Smooth muscle cell (in vitro differentiated cells): ENCODE measurements around the gene PLK5. TPM values are rescaled to one million over a fixed set of nuclear protein-coding genes. Genes with fewer than 3 reads are reported as not detected.
"Not testable (repeated sequence)": the region's sequence is repeated elsewhere in the genome, so short reads cannot be mapped to it uniquely, and the experiment has no call there.

Source experiments
- DNase-seq: peaks from one replicate; lab custom pipeline; 2025; ENCODE audit not compliant: unreplicated experiment; lab: John Stamatoyannopoulos, UW
- H2AFZ ChIP-seq: fragments of 200-600 bp; sonication (generic); 2 replicates; pipeline ENCODE4 v1.6.0; 2016; ENCODE audit warnings: antibody characterized with exemption, low read depth, mild to moderate bottlenecking
- H3F3A ChIP-seq: fragments of 200-600 bp; sonication (generic); 2 replicates; pipeline ENCODE4 v1.6.0; 2017; ENCODE audit warnings: antibody characterized with exemption, low read depth
- H3K27ac ChIP-seq: fragments of 200-600 bp; sonication (generic); 2 replicates; pipeline ENCODE4 v1.5.1; 2016; ENCODE audit warnings: low read depth, mild to moderate bottlenecking
- H3K27me3 ChIP-seq: fragments of 200-600 bp; sonication (generic); 2 replicates; pipeline ENCODE4 v1.6.1; 2016; ENCODE audit warnings: low read depth, mild to moderate bottlenecking
- H3K36me3 ChIP-seq: fragments of 200-600 bp; sonication (generic); 2 replicates; pipeline ENCODE4 v1.5.1; 2016; ENCODE audit warnings: low read depth
- H3K4me1 ChIP-seq: fragments of 200-600 bp; sonication (generic); 2 replicates; pipeline ENCODE4 v1.5.1; 2016; ENCODE audit warnings: low read depth
- H3K4me2 ChIP-seq: fragments of 200-600 bp; sonication (generic); 2 replicates; pipeline ENCODE4 v1.6.0; 2016; ENCODE audit warnings: mild to moderate bottlenecking
- H3K4me3 ChIP-seq: fragments of 200-600 bp; sonication (generic); 2 replicates; pipeline ENCODE4 v1.5.1; 2016; ENCODE audit warnings: mild to moderate bottlenecking
- H3K79me2 ChIP-seq: fragments of 200-600 bp; sonication (generic); 2 replicates; pipeline ENCODE4 v1.6.0; 2016; ENCODE audit warnings: low read depth, mild to moderate bottlenecking
- H3K9ac ChIP-seq: fragments of 200-600 bp; sonication (generic); 2 replicates; pipeline ENCODE4 v1.6.0; 2016; ENCODE audit warnings: low read depth
- H3K9me3 ChIP-seq: fragments of 200-600 bp; sonication (generic); replicated peaks from 2 replicates; pipeline ENCODE4 v1.5.1; 2016; ENCODE audit warnings: low read depth
- H4K20me1 ChIP-seq: fragments of 200-600 bp; sonication (generic); 2 replicates; pipeline ENCODE4 v1.6.0; 2016; ENCODE audit warnings: low read depth
- WGBS: methylation state at CpG from one replicate; pipeline ENCODE4 v1.1.7; 2016; ENCODE audit warnings: low lambda C conversion rate; 5-methylcytosine and 5-hydroxymethylcytosine counted together
- polyA plus RNA-seq: library from polyadenylated mRNA; unstranded; fragments of >200 nt; fragmentation: Nextera tagmentation; extraction: Ambion mirVana; gene quantifications from 2 replicates; pipeline ENCODE4 v1.2.1, GENCODE V29; 2016
- total RNA-seq: library from RNA; depleted of rRNA; stranded (reverse); fragments of >200 nt; gene quantifications from 2 replicates; pipeline ENCODE4 v1.2.3, GENCODE V29; 2014
- TF ChIP-seq, protein P1 (sequence below): fragments of 200-600 bp; sonication (generic); IDR thresholded peaks from 2 replicates; pipeline ENCODE4 v1.5.1; 2017; ENCODE audit warnings: borderline replicate concordance, mild to moderate bottlenecking, antibody characterized with exemption; ENCODE audit not compliant: insufficient read depth, poor library complexity, severe bottlenecking

PLK5 gene, protein sequence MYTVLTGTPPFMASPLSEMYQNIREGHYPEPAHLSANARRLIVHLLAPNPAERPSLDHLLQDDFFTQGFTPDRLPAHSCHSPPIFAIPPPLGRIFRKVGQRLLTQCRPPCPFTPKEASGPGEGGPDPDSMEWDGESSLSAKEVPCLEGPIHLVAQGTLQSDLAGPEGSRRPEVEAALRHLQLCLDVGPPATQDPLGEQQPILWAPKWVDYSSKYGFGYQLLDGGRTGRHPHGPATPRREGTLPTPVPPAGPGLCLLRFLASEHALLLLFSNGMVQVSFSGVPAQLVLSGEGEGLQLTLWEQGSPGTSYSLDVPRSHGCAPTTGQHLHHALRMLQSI
- total RNA-seq, result not detected in 2 replicates
- polyA plus RNA-seq, result 0.60 TPM in 1 of 2 replicates, not detected in the other

DNA sequence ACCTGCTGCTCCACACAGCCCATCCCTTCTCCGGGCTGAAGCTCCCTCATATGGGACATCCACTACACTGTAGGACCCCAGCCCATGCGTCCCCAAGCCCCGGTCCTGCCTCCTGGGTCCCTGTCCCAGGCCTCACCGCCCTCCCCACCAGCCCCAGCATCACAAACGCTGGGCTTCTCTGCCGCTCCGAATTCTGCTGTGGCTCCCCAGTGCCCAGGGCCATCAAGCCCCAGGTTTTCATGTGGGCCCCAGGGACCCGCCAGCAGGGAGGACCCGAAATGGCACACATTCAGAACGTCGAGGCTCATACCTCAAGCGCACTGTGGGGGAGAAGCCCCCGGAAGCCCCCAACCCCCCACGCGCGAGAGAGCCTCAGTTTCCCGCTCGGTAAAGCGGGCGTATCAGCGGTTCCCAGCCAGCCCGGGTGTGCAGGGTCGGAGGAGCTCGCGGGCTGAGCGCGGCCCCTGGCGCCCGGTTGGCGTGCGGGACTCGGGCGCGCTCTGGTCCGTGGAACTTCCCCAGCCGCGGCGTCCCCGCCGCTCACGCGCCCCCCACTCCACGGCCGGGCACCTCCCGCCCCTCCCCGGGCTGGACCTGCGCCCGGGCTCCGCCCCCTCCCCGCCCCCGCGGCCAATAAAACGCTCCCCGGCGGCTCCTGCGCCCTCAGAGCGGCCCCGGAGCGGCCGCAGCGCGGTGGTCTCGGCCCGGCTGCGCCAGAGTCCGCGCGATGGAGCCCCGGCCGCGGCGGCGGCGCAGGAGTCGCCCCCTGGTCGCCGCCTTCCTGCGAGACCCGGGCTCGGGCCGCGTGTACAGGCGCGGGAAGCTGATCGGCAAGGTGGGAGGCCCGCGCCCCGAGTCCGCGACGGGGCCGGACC is at the start of gene PLK5:
Gene PLK5 (plus strand): TSS at position 666 of the 875 bp plus-strand sequence. CDS start 2,920 bp downstream, outside the sequence.
- TF ChIP-seq, protein P1, sequence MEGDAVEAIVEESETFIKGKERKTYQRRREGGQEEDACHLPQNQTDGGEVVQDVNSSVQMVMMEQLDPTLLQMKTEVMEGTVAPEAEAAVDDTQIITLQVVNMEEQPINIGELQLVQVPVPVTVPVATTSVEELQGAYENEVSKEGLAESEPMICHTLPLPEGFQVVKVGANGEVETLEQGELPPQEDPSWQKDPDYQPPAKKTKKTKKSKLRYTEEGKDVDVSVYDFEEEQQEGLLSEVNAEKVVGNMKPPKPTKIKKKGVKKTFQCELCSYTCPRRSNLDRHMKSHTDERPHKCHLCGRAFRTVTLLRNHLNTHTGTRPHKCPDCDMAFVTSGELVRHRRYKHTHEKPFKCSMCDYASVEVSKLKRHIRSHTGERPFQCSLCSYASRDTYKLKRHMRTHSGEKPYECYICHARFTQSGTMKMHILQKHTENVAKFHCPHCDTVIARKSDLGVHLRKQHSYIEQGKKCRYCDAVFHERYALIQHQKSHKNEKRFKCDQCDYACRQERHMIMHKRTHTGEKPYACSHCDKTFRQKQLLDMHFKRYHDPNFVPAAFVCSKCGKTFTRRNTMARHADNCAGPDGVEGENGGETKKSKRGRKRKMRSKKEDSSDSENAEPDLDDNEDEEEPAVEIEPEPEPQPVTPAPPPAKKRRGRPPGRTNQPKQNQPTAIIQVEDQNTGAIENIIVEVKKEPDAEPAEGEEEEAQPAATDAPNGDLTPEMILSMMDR, result no peak
- no peaks in the 10 kb centered on the region for H3F3A ChIP-seq
- H3K9me3 ChIP-seq, result no peaks in the 10 kb centered on the region
- H3K4me2 ChIP-seq, result peak within 1 kb of the TSS; percentile 76
- no peaks in the 10 kb centered on the region for H4K20me1 ChIP-seq
- 35% methylated on average over 23 of the region's 92 CpGs for WGBS
- no peak within 1 kb of the TSS for H3K27ac ChIP-seq
- H3K79me2 ChIP-seq, result no peaks in the 10 kb centered on the region
- H3K4me3 ChIP-seq, result peak within 1 kb of the TSS; percentile 29
- no peaks in the 10 kb centered on the region for H3K36me3 ChIP-seq
- DNase-seq, result no peak
- H3K9ac ChIP-seq, result no peak within 1 kb of the TSS
- peaks cover 36% of the 10 kb centered on the region for H3K27me3 ChIP-seq
- H2AFZ ChIP-seq, result no peak within 1 kb of the TSS
- no peaks in the 10 kb centered on the region for H3K4me1 ChIP-seq

DNA sequence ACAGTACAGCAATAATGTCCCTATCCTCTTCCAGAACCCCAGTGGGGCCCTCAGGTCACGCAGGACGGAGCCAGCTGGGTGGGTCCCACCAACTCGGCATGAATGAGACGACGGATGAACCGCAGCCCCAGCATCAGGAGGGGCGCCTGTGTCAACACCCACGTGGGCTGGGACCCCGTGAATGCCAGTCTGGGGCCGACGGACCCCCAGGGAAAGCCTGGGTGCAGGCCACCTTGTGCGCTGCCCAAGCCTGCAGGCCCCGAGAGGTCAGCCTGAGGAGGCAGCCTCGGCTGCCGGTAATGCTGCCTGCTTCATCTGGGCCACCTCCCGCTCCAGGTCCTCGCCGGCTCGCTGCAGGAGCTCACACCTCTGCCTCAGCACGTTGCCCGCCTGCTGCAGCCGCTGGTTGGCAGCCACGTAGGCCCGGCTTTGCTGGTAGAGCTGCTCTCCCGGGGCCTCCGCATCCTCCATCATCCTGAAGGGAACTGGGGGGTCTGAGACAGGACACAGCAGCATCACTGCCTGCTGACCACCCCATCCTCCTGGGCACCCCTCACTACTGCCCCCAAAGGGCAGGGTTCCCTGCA is 49.0 kb upstream of the PLK5 start:
- Histone ChIP-seq H3K4me1 (peaks cover 9% of the 10 kb centered on the region), H3K27ac (no peak overlapping the region), H3K4me2 (no peak overlapping the region), H4K20me1 (peaks cover 88% of the 10 kb centered on the region), H3K4me3 (no peak overlapping the region), H3K79me2 (peaks cover 19% of the 10 kb centered on the region), H3K9ac (no peak overlapping the region), H2AFZ (no peak overlapping the region), H3K27me3 (peaks cover 41% of the 10 kb centered on the region), H3K9me3 (no peaks in the 10 kb centered on the region), H3K36me3 (no peaks in the 10 kb centered on the region), H3F3A (no peaks in the 10 kb centered on the region)
- no peak for DNase-seq
- 96% methylated on average over 26 of the region's 26 CpGs for WGBS
- TF ChIP-seq, protein P1, result no peak

DNA sequence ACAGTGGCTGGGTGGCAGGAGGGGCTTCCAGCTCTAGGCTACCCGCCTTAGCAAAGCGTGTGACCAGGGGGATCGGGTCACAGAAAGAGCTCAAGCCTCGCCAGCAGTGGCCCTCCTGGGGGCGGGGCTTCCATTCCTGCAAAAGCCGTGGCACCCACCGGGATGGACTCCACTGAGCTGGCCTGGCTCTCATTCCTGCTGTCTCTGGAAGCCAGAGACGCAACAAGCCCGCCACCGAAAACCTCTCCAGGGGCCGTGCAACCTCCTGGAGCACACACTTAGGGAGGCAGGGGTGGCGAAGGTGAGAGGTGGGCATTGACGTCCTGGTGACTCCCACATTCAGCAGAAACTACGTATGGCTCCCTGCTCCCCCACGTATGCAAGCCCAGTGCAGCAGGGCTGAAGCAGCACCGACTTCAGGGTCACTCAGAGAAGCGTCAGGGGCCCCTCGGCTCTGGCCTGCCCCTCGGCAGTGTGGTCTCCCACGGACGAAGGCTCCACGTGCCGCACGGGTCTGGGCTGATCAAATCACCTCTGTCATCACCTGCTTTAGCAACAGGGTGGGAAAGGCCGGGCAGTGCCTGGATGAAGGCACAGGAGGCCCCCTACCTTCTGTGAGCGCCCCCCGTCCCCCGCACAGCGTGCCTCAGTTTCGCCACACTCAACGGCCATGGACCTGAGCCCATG is 48.0 kb upstream of the PLK5 start:
- WGBS, result 96% methylated on average over 28 of the region's 31 CpGs
- H3K36me3 ChIP-seq, result no peaks in the 10 kb centered on the region
- H4K20me1 ChIP-seq, result peaks cover 77% of the 10 kb centered on the region
- no peak overlapping the region for H3K27ac ChIP-seq
- H3F3A ChIP-seq, result no peaks in the 10 kb centered on the region
- peaks cover 30% of the 10 kb centered on the region for H3K27me3 ChIP-seq
- H3K4me2 ChIP-seq, result no peak overlapping the region
- no peak overlapping the region for H2AFZ ChIP-seq
- H3K79me2 ChIP-seq, result peaks cover 19% of the 10 kb centered on the region
- TF ChIP-seq, protein P1, result no peak
- peaks cover 4% of the 10 kb centered on the region for H3K4me1 ChIP-seq
- DNase-seq, result no peak
- no peak overlapping the region for H3K9ac ChIP-seq
- H3K4me3 ChIP-seq, result no peak overlapping the region
- H3K9me3 ChIP-seq, result no peaks in the 10 kb centered on the region

DNA sequence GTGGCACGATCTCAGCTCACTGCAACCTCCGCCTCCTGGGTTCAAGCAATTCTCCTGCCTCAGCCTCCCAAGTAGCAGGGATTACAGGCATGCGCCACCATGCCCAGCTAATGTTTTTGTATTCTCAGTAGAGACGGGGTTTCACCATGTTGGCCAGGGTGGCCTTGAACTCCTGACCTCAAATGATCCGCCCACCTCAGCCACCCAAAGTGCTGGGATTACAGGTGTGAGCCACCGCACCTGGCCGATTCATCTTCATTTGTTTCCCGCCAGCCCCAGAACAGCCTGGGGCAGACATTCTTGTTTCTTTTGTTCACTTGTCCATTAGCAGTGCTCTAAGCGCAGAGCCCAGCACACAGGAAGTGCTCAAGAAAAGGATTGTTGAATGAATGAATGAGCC is 46.8 kb upstream of the PLK5 start:
- peaks cover 19% of the 10 kb centered on the region for H3K79me2 ChIP-seq
- not testable (repeated sequence) for H2AFZ ChIP-seq, H3K4me2 ChIP-seq, H3K9me3 ChIP-seq, H3K9ac ChIP-seq, H3K4me3 ChIP-seq, H3K27ac ChIP-seq, H3K4me1 ChIP-seq, H3F3A ChIP-seq, H3K36me3 ChIP-seq, DNase-seq
- WGBS, result 95% methylated on average over 9 of the region's 9 CpGs
- peaks cover 19% of the 10 kb centered on the region for H3K27me3 ChIP-seq
- peaks cover 66% of the 10 kb centered on the region for H4K20me1 ChIP-seq
